ENCODE data around the gene SSBP4.

DNA sequence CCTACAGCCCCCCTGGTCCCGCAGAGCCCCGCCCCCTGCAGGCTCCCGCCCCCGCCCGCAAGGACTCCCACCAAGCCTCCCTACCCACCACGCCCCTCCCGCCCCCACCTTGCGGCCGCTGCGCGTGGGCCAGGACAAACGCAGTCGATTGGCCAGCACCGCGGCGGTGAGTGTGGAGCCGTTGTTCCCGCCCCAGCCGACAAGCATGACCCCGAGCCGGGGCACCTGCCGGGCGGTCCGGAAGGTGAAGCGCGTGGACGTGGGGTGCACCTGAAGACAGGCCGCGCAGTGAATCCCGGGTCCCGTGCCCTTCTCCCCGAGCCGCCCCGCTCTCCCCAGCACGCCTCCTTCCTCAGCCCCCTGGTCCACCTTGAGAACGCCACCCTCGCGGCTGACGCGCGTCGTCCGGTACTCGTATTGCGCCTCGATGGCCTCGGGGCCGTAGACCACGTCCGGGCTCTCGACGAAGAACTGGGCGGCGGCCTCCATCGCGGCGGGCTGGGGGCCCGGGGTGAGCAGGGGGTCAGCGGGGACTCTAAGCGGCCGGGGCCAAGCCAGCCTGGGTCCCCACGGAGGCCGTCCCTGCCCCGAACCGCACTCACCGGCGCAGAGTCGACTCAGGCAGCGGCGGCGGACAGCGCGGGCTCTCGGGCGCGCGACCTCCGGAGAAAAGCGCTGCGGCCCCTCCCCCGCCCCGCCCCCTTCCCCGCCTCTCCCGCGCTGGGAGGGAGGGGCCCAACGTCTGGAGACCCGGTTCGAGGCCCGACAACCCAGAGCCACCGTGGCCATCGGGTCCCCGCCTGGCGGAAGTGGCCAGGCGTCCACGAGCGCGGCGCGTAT lies 18.5 kb downstream of the SSBP4 start, which contains the start of gene ISYNA1:
- TF ChIP-seq CTCF (tag by site-specific recombination; IDR thresholded peaks at IDR 0.05) (no peak), ZNF184 (tag by site-specific recombination; IDR thresholded peaks at IDR 0.05) (no peak), ZNF354C (tag by site-specific recombination; IDR thresholded peaks at IDR 0.05; ENCODE audit: borderline replicate concordance, low read depth) (no peak), ZEB2 (tag by site-specific recombination; IDR thresholded peaks at IDR 0.05) (peak; percentile 29), ZNF776 (tag by site-specific recombination; IDR thresholded peaks at IDR 0.05; ENCODE audit: borderline replicate concordance) (no peak), WT1 (tag by site-specific recombination; IDR thresholded peaks at IDR 0.05) (no peak), ZNF549 (tag by site-specific recombination; IDR thresholded peaks at IDR 0.05) (no peak)
- TF ChIP-seq, protein P1, sequence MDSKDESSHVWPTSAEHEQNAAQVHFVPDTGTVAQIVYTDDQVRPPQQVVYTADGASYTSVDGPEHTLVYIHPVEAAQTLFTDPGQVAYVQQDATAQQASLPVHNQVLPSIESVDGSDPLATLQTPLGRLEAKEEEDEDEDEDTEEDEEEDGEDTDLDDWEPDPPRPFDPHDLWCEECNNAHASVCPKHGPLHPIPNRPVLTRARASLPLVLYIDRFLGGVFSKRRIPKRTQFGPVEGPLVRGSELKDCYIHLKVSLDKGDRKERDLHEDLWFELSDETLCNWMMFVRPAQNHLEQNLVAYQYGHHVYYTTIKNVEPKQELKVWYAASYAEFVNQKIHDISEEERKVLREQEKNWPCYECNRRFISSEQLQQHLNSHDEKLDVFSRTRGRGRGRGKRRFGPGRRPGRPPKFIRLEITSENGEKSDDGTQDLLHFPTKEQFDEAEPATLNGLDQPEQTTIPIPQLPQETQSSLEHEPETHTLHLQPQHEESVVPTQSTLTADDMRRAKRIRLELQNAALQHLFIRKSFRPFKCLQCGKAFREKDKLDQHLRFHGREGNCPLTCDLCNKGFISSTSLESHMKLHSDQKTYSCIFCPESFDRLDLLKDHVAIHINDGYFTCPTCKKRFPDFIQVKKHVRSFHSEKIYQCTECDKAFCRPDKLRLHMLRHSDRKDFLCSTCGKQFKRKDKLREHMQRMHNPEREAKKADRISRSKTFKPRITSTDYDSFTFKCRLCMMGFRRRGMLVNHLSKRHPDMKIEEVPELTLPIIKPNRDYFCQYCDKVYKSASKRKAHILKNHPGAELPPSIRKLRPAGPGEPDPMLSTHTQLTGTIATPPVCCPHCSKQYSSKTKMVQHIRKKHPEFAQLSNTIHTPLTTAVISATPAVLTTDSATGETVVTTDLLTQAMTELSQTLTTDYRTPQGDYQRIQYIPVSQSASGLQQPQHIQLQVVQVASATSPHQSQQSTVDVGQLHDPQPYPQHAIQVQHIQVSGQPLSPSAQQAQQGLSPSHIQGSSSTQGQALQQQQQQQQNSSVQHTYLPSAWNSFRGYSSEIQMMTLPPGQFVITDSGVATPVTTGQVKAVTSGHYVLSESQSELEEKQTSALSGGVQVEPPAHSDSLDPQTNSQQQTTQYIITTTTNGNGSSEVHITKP (tag by site-specific recombination; IDR thresholded peaks at IDR 0.05) = no peak
